Dedifferentiated amniotic fluid mesenchymal stem cell (primary cell): ENCODE results near the gene EIF4B.

Experiments
- DNase-seq: peaks from one replicate; pipeline ENCODE4 v3.0.0-alpha.2; 2016; ENCODE audit errors: extremely low spot score

EIF4B gene

GRCh38 chr12:53058674-53059433 is 52.6 kb downstream of the EIF4B start:
- no peak for DNase-seq

- no peak for DNase-seq
Measured at GRCh38 chr12:53059434-53060063, 53.3 kb downstream of the EIF4B start.

- DNase-seq: no peak
Measured at GRCh38 chr12:53060064-53060720, 53.9 kb downstream of the EIF4B start.

GRCh38 chr12:53060721-53061276 is 54.5 kb downstream of the EIF4B start:
- no peak for DNase-seq

- no peak for DNase-seq
Measured at GRCh38 chr12:53061404-53062010, 55.3 kb downstream of the EIF4B start.

- no peak for DNase-seq
Measured at GRCh38 chr12:53062011-53062961, 56.0 kb downstream of the EIF4B start.

GRCh38 chr12:53062977-53063707 is 56.9 kb downstream of the EIF4B start:
- DNase-seq: no peak

- no peak for DNase-seq
Measured at GRCh38 chr12:53063708-53064612, 57.7 kb downstream of the EIF4B start.

GRCh38 chr12:53064613-53065436 is 58.6 kb downstream of the EIF4B start:
- DNase-seq: no peak

- DNase-seq: no peak
Measured at GRCh38 chr12:53065470-53065869, 59.2 kb downstream of the EIF4B start.

GRCh38 chr12:53065975-53066931 is 60.0 kb downstream of the EIF4B start:
- peak; percentile 71 for DNase-seq

- DNase-seq: no peak
Measured at GRCh38 chr12:53067074-53067992, 61.1 kb downstream of the EIF4B start.

- DNase-seq: no peak
Measured at GRCh38 chr12:53067993-53068770, 61.9 kb downstream of the EIF4B start.

- DNase-seq: no peak
Measured at GRCh38 chr12:53068811-53069585, 62.7 kb downstream of the EIF4B start.
